ENCODE measurements around the gene MEA1.
"Not testable (repeated sequence)": the region's sequence is repeated elsewhere in the genome, so short reads cannot be mapped to it uniquely, and the experiment has no call there.

Gene MEA1

GRCh38 chr6:43006251-43006650, 7.5 kb downstream of the MEA1 start:
- no peak for DNase-seq

GRCh38 chr6:43005844-43006243, 7.9 kb downstream of the MEA1 start:
- DNase-seq = no peak

- no peak for DNase-seq
These were observed 11.9 kb downstream of the MEA1 start for GRCh38 chr6:43001843-43002242.

- not testable (repeated sequence) for DNase-seq
These were observed 15.5 kb downstream of the MEA1 start for GRCh38 chr6:42998205-42998604.

- no peak for DNase-seq
These were observed 17.2 kb downstream of the MEA1 start for GRCh38 chr6:42996513-42996912.

GRCh38 chr6:42993445-42993844, 20.3 kb downstream of the MEA1 start:
- no peak for DNase-seq

- no peak for DNase-seq
These were observed 23.8 kb downstream of the MEA1 start for GRCh38 chr6:42989923-42990322.

GRCh38 chr6:42988486-42989020, 25.2 kb downstream of the MEA1 start:
- DNase-seq = no peak

GRCh38 chr6:42987533-42988451, 26.0 kb downstream of the MEA1 start:
- no peak for DNase-seq

- no peak for DNase-seq
These were observed 28.7 kb downstream of the MEA1 start for GRCh38 chr6:42984924-42985475.

- DNase-seq = peak; percentile 90
These were observed 29.5 kb downstream of the MEA1 start, which contains the start of gene PPP2R5D for GRCh38 chr6:42984001-42984923. PPP2R5D (plus strand) TSS chr6:42984570; CDS start chr6:42984678, 108 bp downstream.

GRCh38 chr6:42981836-42982235, 31.9 kb downstream of the MEA1 start:
- no peak for DNase-seq

GRCh38 chr6:42979523-42980177, 34.1 kb downstream of the MEA1 start:
- DNase-seq = no peak

GRCh38 chr6:42978839-42979522, 34.8 kb downstream of the MEA1 start, which contains the start of gene PEX6:
PEX6 (minus strand) TSS chr6:42979181; CDS start chr6:42979150, 31 bp downstream.
- peak; percentile 56 for DNase-seq

- no peak for DNase-seq
These were observed 35.3 kb downstream of the MEA1 start for GRCh38 chr6:42978487-42978838.

- DNase-seq = no peak
These were observed 38.7 kb downstream of the MEA1 start for GRCh38 chr6:42974919-42975505.

GRCh38 chr6:42973926-42974325, 39.8 kb downstream of the MEA1 start:
- no peak for DNase-seq

- DNase-seq = no peak
These were observed 41.9 kb downstream of the MEA1 start for GRCh38 chr6:42971746-42972327.

GRCh38 chr6:42970871-42971612, 42.7 kb downstream of the MEA1 start:
- DNase-seq = no peak

GRCh38 chr6:42969934-42970333, 43.8 kb downstream of the MEA1 start:
- no peak for DNase-seq

Measured in NCI-H2107 (cell line).